Measurements from ENCODE around the gene TRPM4.

GRCh38 chr19:49224879-49225278, 67.3 kb downstream of the TRPM4 start:
- TF ChIP-seq, protein P1, sequence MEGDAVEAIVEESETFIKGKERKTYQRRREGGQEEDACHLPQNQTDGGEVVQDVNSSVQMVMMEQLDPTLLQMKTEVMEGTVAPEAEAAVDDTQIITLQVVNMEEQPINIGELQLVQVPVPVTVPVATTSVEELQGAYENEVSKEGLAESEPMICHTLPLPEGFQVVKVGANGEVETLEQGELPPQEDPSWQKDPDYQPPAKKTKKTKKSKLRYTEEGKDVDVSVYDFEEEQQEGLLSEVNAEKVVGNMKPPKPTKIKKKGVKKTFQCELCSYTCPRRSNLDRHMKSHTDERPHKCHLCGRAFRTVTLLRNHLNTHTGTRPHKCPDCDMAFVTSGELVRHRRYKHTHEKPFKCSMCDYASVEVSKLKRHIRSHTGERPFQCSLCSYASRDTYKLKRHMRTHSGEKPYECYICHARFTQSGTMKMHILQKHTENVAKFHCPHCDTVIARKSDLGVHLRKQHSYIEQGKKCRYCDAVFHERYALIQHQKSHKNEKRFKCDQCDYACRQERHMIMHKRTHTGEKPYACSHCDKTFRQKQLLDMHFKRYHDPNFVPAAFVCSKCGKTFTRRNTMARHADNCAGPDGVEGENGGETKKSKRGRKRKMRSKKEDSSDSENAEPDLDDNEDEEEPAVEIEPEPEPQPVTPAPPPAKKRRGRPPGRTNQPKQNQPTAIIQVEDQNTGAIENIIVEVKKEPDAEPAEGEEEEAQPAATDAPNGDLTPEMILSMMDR (IDR thresholded peaks at IDR 0.05): peak; percentile 60
- no peak for TF ChIP-seq EZH2phosphoT487 (IDR thresholded peaks at IDR 0.05)
